Measurements from ENCODE around the gene VASP.

VASP gene

DNA sequence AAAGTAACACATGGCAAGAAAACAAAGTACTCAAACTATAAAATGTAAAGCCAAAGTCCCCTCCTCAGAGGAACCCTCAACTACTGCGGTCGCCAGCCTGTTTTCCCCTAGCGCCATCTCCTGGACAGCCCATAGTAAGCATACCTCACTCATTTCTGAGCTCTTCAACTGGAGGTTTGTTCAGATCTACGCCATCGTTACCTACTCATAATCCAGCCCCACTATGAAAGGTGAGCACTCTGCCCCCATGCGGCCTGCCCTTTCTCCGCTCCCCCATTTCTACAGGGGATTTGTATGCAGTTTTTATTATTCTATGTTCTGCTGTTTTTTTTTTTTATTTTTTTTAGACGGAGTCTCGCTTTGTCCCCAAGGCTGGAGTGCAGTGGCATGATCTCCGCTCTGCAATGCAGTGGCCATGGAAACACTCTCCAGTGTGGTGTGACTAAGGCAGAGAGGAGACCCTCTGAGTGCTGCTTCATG is 51.2 kb downstream of the VASP start:
- DNase-seq, result no peak

DNA sequence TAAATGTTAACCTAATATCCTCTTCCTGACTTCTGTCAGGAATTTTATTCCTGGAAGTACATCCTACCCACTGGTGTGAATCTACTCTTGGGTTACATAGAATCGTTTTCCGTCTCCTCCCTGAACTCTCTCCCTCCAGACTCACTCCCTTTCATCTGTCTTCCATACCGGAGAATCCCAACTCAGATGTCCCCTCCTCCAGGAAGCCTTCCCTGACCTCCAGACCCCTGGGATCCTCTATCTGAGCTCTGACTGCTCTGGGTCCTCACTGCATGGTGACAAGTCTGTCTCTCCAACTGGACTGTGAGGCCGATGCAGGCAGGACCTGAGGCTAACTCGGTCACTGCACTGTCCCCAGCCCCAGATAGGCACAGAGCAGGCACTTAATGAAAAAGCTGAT is 52.8 kb downstream of the VASP start:
- no peak for DNase-seq

DNA sequence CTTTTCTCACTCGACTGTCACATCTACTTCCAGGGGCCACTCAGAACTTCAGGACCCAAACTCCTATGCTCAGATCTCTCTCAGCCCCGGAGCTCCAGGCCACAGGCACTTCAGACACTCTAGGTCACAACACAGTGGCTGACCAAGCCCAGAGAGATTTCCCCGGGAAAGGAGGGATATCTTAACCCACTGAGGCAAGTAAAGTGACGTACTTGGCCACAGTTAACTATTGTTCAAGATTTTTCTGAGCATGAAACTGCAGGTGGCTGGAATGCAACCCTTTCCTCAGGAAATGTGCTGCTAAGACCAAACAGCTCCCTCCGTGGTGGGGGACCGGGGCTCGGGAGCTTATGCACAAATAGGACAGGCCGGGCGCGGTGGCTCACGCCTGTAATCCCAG is 53.4 kb downstream of the VASP start:
- no peak for DNase-seq

DNA sequence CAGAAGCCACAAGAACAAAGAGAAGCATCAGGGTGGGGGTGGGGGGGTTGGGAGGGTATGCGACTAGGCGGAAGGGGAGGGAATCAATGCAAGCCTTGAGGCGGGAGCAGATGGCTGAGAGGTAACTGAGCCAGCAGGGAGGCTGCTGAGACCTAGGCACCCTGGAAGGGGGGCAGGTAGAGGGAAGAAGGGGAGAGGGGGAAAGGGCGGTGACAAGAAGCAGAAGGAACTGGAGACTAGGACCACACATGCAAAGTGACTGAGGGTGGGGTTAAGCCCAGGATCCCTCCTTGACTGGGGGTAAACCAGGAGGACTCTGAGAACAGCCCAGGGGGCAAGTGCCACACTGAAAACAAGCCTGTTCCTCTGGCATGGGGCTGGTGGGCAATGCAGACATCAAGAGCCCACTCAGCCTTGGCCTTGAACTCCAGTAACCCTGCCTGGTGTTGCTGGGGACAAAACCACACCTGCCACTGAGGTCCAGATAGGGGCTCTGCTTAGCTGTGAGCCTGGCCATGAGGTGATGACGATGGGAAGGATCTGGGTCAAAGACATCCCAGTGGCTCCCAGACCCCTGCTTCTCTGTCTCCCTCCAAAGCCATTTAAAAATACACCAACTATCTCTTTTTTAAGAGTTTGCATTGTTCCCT is 57.0 kb downstream of the VASP start:
- DNase-seq, result no peak

DNA sequence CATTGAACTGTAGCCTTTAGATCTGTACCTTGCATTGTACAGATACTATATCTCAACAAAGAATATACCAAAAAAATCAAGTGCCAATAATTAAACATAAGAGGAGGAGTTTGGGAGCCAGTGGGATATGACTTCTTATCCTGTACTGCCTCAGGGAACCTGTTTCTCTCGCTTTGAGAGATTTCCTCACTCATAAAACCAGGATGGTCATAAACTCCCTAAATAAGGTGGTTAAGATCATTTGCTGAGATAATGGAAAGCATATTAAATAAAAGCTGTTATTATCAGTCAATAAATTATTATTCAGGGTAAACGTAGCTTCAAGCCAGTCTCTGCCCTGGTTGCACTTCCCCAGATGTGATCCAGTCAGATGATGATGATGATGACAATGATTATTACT is 60.3 kb downstream of the VASP start:
- no peak for DNase-seq

DNA sequence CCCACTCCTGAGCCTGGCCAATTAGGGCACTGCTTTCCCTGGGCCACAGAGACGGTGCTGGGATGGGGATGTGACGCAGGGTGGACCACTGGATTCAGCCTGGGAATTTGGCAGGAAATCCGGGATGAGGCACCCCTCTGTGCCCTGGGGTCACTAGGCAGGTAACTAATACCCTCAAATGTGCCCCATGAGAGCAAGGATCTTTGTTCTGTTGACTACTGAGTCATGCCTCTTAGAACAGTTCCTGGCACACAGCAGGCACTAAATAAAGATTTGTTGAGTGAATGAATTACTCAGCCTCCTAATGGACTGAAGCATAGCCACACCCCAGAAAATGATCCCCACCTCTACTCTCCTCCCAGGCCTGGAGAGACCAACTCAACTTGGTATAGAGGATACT is 61.5 kb downstream of the VASP start:
- no peak for DNase-seq

DNA sequence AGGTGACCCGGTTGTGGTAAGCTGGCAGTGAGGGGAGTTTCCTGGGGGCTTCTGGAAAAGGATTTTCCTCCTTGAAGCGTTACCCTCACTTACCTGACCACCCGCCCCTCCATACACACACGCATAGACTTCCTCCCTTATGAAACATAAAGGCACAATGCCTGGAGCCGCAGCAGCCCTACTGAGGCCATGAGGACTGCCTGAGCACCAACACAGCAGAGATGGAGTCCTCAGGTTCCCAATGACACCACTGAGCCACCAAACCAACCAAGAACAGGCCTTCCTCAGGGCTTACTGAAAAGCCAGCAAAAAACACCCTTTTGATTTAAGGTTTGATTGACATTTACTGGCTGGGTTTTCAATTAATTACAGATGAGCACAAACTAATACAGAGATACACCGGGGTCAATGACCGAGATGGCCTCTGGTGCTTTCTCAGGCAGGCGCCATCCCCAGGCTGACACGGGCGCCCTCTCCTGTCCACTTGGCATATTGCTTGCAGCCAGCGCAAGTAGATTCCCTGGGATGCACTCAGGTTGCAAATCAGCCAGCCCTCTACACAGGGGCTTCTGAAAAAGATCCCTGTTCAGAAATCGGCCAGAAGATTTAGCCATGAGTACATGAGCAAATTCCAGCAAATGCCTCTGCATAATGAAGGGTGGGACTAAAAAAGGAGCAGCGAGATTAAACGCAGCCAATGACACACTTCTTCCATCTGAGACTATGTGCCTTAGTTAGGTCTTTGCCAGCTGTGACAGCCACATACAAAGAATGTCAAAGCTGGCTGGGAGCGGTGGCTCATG is 62.5 kb downstream of the VASP start:
- DNase-seq, result no peak

DNA sequence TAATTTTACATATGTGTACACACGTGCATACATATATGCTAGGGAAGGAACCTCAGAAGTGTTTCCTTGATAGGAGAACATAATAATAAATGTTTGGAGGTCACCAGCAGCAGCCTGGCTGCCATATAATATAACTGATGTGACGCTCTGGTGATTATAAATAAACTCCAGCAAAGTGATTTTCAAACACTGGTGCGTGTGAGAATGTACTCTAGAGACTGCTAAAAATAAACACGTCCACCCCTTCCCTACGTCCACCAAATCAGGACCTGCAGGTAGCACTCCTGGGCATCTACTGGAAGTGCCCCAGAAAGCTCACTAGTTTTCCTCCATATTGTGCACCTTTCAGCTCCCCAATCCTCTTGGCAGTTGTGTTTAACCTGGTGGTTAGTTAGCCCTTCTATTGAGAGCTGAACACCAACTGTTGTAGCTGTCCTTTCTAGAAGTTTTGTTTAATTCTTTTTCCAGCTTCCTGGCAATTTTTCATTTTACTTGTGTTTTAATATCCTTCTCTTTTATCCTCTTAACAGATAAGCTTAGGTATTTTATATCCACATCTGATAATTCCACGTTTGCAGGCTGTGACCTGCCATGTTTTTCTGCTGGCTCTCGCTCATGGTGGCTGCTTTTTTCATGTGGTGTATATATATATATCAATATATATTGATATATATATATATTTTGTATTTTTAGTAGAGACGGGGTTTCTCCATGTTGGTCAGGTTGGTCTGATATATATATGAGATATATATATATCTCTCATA is 64.4 kb downstream of the VASP start:
- no peak for DNase-seq

DNA sequence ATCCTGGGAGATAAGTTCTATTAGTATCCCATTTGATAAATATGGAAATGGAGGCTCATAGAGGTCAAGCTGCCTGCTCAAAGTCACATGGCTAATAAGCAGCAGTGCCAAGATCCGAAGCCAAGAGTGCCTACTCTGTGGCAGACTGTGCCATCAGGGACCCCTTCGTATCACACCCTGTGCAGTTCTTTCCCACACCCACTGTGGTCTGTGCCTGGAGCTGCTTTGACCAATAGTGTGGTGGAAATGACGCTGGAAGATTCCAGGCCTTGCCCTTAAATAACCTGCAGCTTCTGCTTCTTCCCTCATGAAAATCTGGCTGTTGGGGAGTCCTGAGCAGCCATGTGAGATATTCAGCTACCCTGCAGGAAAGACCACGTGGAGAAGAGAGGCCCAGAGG is 67.2 kb downstream of the VASP start:
- DNase-seq, result no peak

DNA sequence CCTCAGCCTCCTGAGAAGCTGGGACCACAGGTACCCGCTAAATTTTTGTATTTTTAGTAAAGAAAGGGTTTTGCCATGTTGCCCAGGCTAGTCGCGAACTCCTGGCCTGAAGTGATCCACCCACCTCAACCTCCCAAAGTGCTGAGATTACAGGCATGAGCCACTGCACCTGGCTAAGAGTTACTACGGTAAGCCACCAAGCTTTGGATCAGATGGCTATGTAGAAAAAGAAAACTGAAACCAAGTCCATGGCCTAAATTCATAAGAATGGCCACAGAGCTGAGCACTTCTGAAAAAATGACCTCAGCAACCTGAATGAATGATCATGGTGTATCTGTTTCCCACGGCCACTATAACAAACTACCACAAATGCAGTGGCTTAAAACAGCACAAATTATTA is 67.9 kb downstream of the VASP start:
- DNase-seq, result no peak

Data from cerebellar nuclear complex (tissue), 1 donor.